Measurements from ENCODE around the gene TARBP1. TPM values are rescaled to one million over a fixed set of nuclear protein-coding genes. Genes with fewer than 3 reads are reported as not detected.

TARBP1 gene
- total RNA-seq, 1 donor from 2014 or later = 30.4 TPM

DNA sequence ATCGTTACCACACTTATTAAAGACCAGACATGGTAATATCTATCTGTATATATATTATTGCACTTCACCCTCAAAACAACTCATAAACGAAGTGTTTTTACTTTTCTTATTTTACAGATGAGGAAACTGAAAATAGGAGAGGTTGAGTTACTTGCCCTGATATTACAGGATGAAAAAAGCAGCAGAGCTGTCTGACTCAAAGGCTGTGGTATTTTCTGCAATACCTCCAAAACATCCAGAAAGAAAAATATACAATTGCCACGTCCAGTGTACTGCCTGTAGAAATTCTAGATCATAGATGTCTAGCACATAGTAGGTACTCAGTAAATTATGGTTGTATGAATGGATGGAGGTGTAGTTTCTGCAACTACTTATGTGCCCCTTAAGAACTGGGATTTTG is 5.2 kb upstream of the TARBP1 start:
- TF ChIP-seq, protein P1, sequence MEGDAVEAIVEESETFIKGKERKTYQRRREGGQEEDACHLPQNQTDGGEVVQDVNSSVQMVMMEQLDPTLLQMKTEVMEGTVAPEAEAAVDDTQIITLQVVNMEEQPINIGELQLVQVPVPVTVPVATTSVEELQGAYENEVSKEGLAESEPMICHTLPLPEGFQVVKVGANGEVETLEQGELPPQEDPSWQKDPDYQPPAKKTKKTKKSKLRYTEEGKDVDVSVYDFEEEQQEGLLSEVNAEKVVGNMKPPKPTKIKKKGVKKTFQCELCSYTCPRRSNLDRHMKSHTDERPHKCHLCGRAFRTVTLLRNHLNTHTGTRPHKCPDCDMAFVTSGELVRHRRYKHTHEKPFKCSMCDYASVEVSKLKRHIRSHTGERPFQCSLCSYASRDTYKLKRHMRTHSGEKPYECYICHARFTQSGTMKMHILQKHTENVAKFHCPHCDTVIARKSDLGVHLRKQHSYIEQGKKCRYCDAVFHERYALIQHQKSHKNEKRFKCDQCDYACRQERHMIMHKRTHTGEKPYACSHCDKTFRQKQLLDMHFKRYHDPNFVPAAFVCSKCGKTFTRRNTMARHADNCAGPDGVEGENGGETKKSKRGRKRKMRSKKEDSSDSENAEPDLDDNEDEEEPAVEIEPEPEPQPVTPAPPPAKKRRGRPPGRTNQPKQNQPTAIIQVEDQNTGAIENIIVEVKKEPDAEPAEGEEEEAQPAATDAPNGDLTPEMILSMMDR (IDR thresholded peaks at IDR 0.05) = no peak

DNA sequence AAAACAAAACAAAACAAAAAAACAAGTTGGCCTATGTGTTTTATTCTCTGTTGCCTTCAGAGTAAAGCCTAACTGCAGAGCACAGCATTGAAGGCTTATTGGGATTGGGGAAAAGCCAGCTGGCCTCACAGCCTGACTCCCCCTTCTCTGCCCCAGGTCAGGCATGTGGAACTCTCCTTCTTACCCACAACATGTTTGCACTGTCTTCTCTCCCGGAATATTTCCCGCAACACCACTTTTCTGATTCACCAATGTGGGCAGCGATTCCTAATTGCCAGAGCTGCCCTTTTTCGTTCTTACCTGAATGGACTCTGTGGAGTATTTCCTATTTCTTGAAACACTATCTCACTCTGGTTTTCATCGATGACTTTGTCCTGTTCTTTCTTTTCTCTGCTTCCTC is 2.8 kb upstream of the TARBP1 start:
- H3K4me3 Mint-ChIP-seq = no peak overlapping the region
- intact Hi-C loops (cut with micrococcal nuclease) = no loop called here
- DNase-seq = no peak
- no peaks in the 10 kb centered on the region for H3K36me3 Mint-ChIP-seq (ENCODE audit: low read depth)
- ATAC-seq (ENCODE audit: low read depth) = no peak
- H3K27ac Mint-ChIP-seq = no peak overlapping the region
- no peaks in the 10 kb centered on the region for H3K9me3 Mint-ChIP-seq
- ChIA-PET CTCF (no interaction called here), POLR2A (no interaction called here)
- H3K27me3 Mint-ChIP-seq = peaks cover 7% of the 10 kb centered on the region
- TF ChIP-seq, protein P1 (IDR thresholded peaks at IDR 0.05) = no peak
- peaks cover 16% of the 10 kb centered on the region for H3K4me1 Mint-ChIP-seq

More for the DNA sequence above, 5.2 kb upstream of the TARBP1 start:
- DNase-seq (no peak), ATAC-seq (ENCODE audit: low read depth) (no peak)
- POLR2A ChIA-PET = interaction anchor here (0.7 kb wide), 1 partner anchor 668 kb away, joined by 8 read pairs; no protein-coding TSS in a partner anchor
- Mint-ChIP-seq H3K9me3 (no peaks in the 10 kb centered on the region), H3K27me3 (peaks cover 7% of the 10 kb centered on the region), H3K4me3 (no peak overlapping the region), H3K36me3 (ENCODE audit: low read depth) (no peaks in the 10 kb centered on the region), H3K27ac (no peak overlapping the region), H3K4me1 (peaks cover 29% of the 10 kb centered on the region)
- intact Hi-C loops (cut with micrococcal nuclease) = no loop called here
- CTCF ChIA-PET = no interaction called here

DNA sequence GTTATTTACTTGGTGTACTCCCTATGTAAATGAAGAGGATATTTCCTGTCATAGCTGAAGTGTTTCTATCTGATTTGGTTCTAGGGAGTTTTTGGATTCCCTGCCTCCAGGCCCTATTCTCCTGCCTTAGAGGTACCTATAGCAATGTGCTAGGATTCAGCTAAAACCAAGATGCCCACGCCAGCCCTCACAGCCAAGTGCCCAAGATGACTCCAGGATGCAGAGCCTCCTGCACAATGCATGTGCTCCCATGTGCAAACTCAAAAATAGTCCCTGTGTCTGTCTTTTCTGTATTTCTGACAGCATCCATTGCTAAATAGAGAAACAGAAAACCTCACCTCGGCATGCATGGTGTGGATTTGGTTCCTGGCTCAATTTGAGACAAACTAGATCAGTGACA is 887 bp upstream of the TARBP1 start:
- CTCF ChIA-PET = no interaction called here
- Mint-ChIP-seq H3K9me3 (peaks cover 6% of the 10 kb centered on the region), H3K4me3 (peak overlapping the region; percentile 76), H3K36me3 (ENCODE audit: low read depth) (peaks cover 3% of the 10 kb centered on the region), H3K27ac (peak overlapping the region; percentile 85), H3K27me3 (peaks cover 5% of the 10 kb centered on the region), H3K4me1 (peaks cover 33% of the 10 kb centered on the region)
- TF ChIP-seq, protein P1 (IDR thresholded peaks at IDR 0.05) = no peak
- POLR2A ChIA-PET = interaction anchor here (0.6 to 2.4 kb wide), 2 partner anchors 106 to 891 kb away, joined by 3 to 13 read pairs; partner anchors contain the start of gene COA6
- DNase-seq = no peak
- intact Hi-C loops (cut with micrococcal nuclease) = loop anchor here (1.0 to 5.0 kb wide), 7 partner anchors 42 to 1022 kb away; partner anchors contain the start of genes ARID4B, B3GALNT2, GGPS1 and RBM34
- no peak for ATAC-seq (ENCODE audit: low read depth)

DNA sequence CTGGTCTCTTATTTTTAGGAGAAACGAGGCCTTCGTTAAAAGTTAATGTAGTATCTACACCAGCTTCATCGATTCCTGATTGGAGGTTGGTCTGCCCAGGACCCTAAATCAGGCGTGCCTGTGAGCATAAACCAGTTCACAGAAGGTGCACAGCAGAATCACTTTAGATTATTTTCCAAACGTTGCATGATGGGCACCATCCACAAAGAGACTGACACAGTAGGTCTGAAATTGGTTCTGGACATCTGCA is 256 bp upstream of the TARBP1 start:
- H3K27ac Mint-ChIP-seq = peak overlapping the region; percentile 85
- ATAC-seq (ENCODE audit: low read depth) (no peak), DNase-seq (no peak)
- TF ChIP-seq, protein P1 (IDR thresholded peaks at IDR 0.05) = no peak
- ChIA-PET CTCF (interaction anchor here (3.2 kb wide), 1 partner anchor 8 kb away, joined by 7 read pairs; no protein-coding TSS in a partner anchor), POLR2A (interaction anchor here (0.6 to 2.4 kb wide), 6 partner anchors 16 to 828 kb away, joined by 3 to 13 read pairs (median 10); partner anchors contain the start of genes COA6 and IRF2BP2)
- intact Hi-C loops (cut with micrococcal nuclease) = loop anchor here (1.0 to 5.0 kb wide), 7 partner anchors 43 to 1023 kb away; partner anchors contain the start of genes ARID4B, B3GALNT2, GGPS1 and RBM34
- peak overlapping the region; percentile 76 for H3K4me3 Mint-ChIP-seq
- H3K4me1 Mint-ChIP-seq = peaks cover 39% of the 10 kb centered on the region
- H3K27me3 Mint-ChIP-seq = peaks cover 5% of the 10 kb centered on the region
- peaks cover 3% of the 10 kb centered on the region for H3K36me3 Mint-ChIP-seq (ENCODE audit: low read depth)
- peaks cover 6% of the 10 kb centered on the region for H3K9me3 Mint-ChIP-seq

DNA sequence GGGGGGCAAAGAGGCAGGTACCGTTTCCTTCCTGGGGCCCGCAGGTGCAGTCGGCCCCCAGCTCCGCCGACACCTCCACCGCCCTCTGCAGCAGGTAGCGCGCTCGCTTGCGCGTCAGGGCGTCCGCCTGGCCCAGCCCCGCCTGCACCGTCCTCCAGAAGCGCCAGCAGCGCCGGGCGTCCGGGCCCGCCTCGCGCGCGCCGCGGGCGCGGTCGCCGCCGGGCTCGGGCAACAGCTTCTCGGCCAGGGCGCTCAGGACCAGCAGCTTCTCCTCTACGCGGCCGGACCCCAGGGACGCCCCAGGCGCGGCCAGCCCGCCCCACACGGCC is 863 bp downstream of the TARBP1 start:
- TF ChIP-seq, protein P1 (IDR thresholded peaks at IDR 0.05) = no peak
- Mint-ChIP-seq H3K4me3 (peak overlapping the region; percentile 85), H3K27ac (peak overlapping the region; percentile 88), H3K27me3 (peaks cover 5% of the 10 kb centered on the region), H3K4me1 (peaks cover 49% of the 10 kb centered on the region), H3K36me3 (ENCODE audit: low read depth) (peaks cover 3% of the 10 kb centered on the region), H3K9me3 (peaks cover 6% of the 10 kb centered on the region)
- ChIA-PET CTCF (interaction anchor here (3.2 kb wide), 1 partner anchor 9 kb away, joined by 7 read pairs; no protein-coding TSS in a partner anchor), POLR2A (interaction anchor here (0.6 to 2.4 kb wide), 14 partner anchors 9 to 1026 kb away, joined by 3 to 13 read pairs (median 4); partner anchors contain the start of genes B3GALNT2, COA6, IRF2BP2 and RBM34)
- DNase-seq = no peak
- intact Hi-C loops (cut with micrococcal nuclease) = loop anchor here (1.0 to 5.0 kb wide), 7 partner anchors 105 to 1024 kb away; partner anchors contain the start of genes ARID4B, B3GALNT2, COA6 and GGPS1
- ATAC-seq (ENCODE audit: low read depth) = peak; percentile 70

Measured in activated B cell treated with CpG ODN at 0.5 μM for 24 hours (primary cell).